Endothelial cell of umbilical vein (primary cell): Measurements from ENCODE around the gene KBTBD4. TPM values are rescaled to one million over a fixed set of nuclear protein-coding genes. Genes with fewer than 3 reads are reported as not detected.

Source experiments
- BruUV-seq: library from RNA; stranded (reverse); fragments of 400-500 nt; replicated peaks from 2 replicates; lab custom pipeline; 2021; lab: Mats Ljungman, UMichigan
- CTCF ChIA-PET: fragments of 300-600, 350-600 bp; sonication (Branson Sonifier 250); formaldehyde crosslinking; loops from one replicate; lab custom pipeline; 2021; ENCODE audit warnings: antibody characterized with exemption, inconsistent platforms; lab: Charles Lee
- POLR2A ChIA-PET: fragments of 300-600, 350-600 bp; sonication (Branson Sonifier 250); formaldehyde crosslinking; loops from one replicate; lab custom pipeline; 2021; ENCODE audit warnings: antibody characterized with exemption, inconsistent platforms; lab: Charles Lee
- DNase-seq: peaks from one replicate; pipeline ENCODE4 v3.0.0-alpha.2; 2011; ENCODE audit warnings: low read depth, low spot score
- FAIRE-seq: peaks from 2 replicates; lab custom pipeline; 2011; peaks lifted over from hg19 to GRCh38; lab: Jason Lieb, UNC
- H2AFZ ChIP-seq: 2 replicates; pipeline ENCODE4 v1.6.0; 2012; ENCODE audit warnings: low read depth, low read length, control low read depth, inconsistent platforms
- H3K27ac ChIP-seq: 2 replicates; pipeline ENCODE4 v1.5.1; 2011; ENCODE audit warnings: low read depth, mild to moderate bottlenecking, control low read depth, low read length, moderate library complexity; ENCODE audit not compliant: insufficient read depth
- H3K27me3 ChIP-seq, 2 experiments: 2 replicates each; pipeline versions ENCODE4 v1.6.0 to v1.6.1; 2011; ENCODE audit warnings: low read length in 2 of 2, mixed read lengths in 1 of 2; ENCODE audit not compliant: control insufficient read depth in 2 of 2, insufficient read depth in 2 of 2
- H3K36me3 ChIP-seq, 2 experiments: 2 replicates in 1 of 2; 3 replicates in 1 of 2; pipeline ENCODE4 v1.5.1; 2011; ENCODE audit warnings: low read length in 2 of 2, mild to moderate bottlenecking in 1 of 2, moderate library complexity in 1 of 2; ENCODE audit not compliant: control insufficient read depth in 2 of 2, insufficient read depth in 2 of 2; ENCODE audit errors: extremely low read depth in 1 of 2
- H3K4me1 ChIP-seq: 3 replicates; pipeline ENCODE4 v1.5.1; 2011; ENCODE audit warnings: mild to moderate bottlenecking, low read length; ENCODE audit not compliant: control insufficient read depth, insufficient read depth; ENCODE audit errors: extremely low read depth
- H3K4me2 ChIP-seq: 2 replicates; pipeline ENCODE4 v1.6.1; 2011; ENCODE audit warnings: low read length, control low read depth, mixed read lengths; ENCODE audit not compliant: insufficient read depth
- H3K4me3 ChIP-seq, 3 experiments: fragments of 200-600 bp in 1 of 3; sonication (generic), shearing (Covaris generic) in 1 of 3; replicated peaks in 1 of 3; 2 replicates each; pipeline ENCODE4 v1.5.1; 2011 to 2016; ENCODE audit warnings: control low read depth in 3 of 3, low read length in 3 of 3, mild to moderate bottlenecking in 2 of 3, inconsistent platforms in 1 of 3, low read depth in 1 of 3, moderate library complexity in 1 of 3; ENCODE audit not compliant: insufficient read depth in 1 of 3
- H3K79me2 ChIP-seq: 2 replicates; pipeline ENCODE4 v1.6.0; 2012; ENCODE audit warnings: low read length, inconsistent platforms; ENCODE audit not compliant: control insufficient read depth, insufficient read depth
- H3K9ac ChIP-seq: replicated peaks from 2 replicates; pipeline ENCODE3; 2011; ENCODE audit warnings: low read length, control low read depth; ENCODE audit not compliant: insufficient read depth; ENCODE audit errors: extremely low read depth
- H3K9me1 ChIP-seq: replicated peaks from 3 replicates; pipeline ENCODE4 v1.6.0; 2011; ENCODE audit warnings: mild to moderate bottlenecking, low read length; ENCODE audit not compliant: control insufficient read depth, insufficient read depth; ENCODE audit errors: extremely low read depth
- H3K9me3 ChIP-seq: replicated peaks from 2 replicates; pipeline ENCODE4 v1.5.1; 2012; ENCODE audit warnings: low read length, inconsistent platforms; ENCODE audit not compliant: control insufficient read depth, insufficient read depth
- H4K20me1 ChIP-seq: replicated peaks from 2 replicates; pipeline ENCODE3; 2011; ENCODE audit warnings: mild to moderate bottlenecking, low read length; ENCODE audit not compliant: control insufficient read depth, insufficient read depth; ENCODE audit errors: extremely low read depth
- EZH2 ChIP-seq: IDR thresholded peaks from 2 replicates; pipeline ENCODE4 v1.6.1; 2012; ENCODE audit warnings: borderline replicate concordance, low read depth, mild to moderate bottlenecking, moderate library complexity, low read length, inconsistent platforms; ENCODE audit not compliant: severe bottlenecking
- FOS ChIP-seq: IDR thresholded peaks from 2 replicates; pipeline ENCODE4 v1.6.1; 2011; ENCODE audit warnings: mild to moderate bottlenecking, low read length, moderate library complexity, borderline replicate concordance; ENCODE audit not compliant: insufficient read depth
- GATA2 ChIP-seq: IDR thresholded peaks from 2 replicates; pipeline ENCODE4 v1.7.0; 2011; ENCODE audit warnings: low read depth, mild to moderate bottlenecking, moderate library complexity, mixed read lengths, low read length; ENCODE audit not compliant: insufficient read length, insufficient read depth
- JUN ChIP-seq: IDR thresholded peaks from 2 replicates; pipeline ENCODE4 v1.6.1; 2011; ENCODE audit warnings: borderline replicate concordance, low read depth; ENCODE audit not compliant: insufficient read length, insufficient read depth
- MYC ChIP-seq: IDR thresholded peaks from one replicate; pipeline ENCODE4 v1.6.1; 2011; ENCODE audit warnings: mild to moderate bottlenecking, low read depth, low read length
- POLR2A ChIP-seq: IDR thresholded peaks from 2 replicates; pipeline ENCODE4 v1.6.1; 2012; ENCODE audit warnings: low read depth, mild to moderate bottlenecking, control low read depth, low read length
- POLR2AphosphoS5 ChIP-seq: IDR thresholded peaks from 2 replicates; pipeline ENCODE4 v1.6.1; 2012; ENCODE audit warnings: low read depth, mild to moderate bottlenecking, control low read depth, low read length, moderate library complexity; ENCODE audit not compliant: insufficient read depth
- dilution Hi-C: fragments of 300-500 bp; cut with MboI; formaldehyde crosslinking; loops from one replicate; pipeline ENCODE4 v1.15.0; 2019; ENCODE audit warnings: low sequenced_read_pairs; ENCODE audit not compliant: extremely low pct_ligation_motif_present
- intact Hi-C: fragments of 100-400 bp; cut with micrococcal nuclease; formaldehyde crosslinking; loops from one replicate; pipeline ENCODE4 v1.10.0; 2022
- polyA plus RNA-seq, 4 experiments: library from polyadenylated mRNA; depleted of rRNA in 3 of 4; stranded (reverse) in 3 of 4; unstranded in 1 of 4; fragments of >200 nt; gene quantifications; 2 replicates each; pipeline versions ENCODE4 v1.2.1 to v1.2.3, GENCODE V29; 2011 to 2012; ENCODE audit warnings: missing spikeins in 1 of 4
- total RNA-seq: library from RNA; stranded (reverse); gene quantifications from 2 replicates; pipeline ENCODE4 v1.2.3, GENCODE V29; 2021
- TF ChIP-seq, protein P1 (sequence below): IDR thresholded peaks from 2 replicates; pipeline ENCODE4 v1.6.1; 2011; ENCODE audit not compliant: insufficient read depth, insufficient read length

Gene KBTBD4
- total and polyA plus RNA-seq, 2 donors (not counting 3 experiments of a cell fraction or from before 2014, with no cell fraction given), result 16.3 to 23.2 TPM

DNA sequence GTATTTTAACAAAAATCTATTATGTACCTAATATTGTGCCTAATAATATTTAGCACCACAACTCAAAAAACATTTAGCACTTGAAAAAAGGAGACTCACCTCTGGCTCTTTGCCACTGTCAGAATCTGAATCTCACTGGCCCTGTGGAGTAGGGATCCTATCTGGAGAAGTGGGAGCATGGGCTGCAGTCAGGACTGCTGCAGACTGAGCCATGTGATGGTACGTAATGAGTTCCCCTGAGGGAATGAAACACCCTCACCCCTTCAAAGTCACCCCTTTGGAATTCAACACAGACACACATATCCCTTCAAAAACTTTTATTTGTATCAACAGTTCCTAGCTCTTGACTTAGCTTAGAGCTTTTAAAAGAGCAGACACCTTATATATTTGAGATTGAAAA, 6.9 kb downstream of the KBTBD4 start:
- H3K27ac ChIP-seq, result no peak overlapping the region
- FAIRE-seq (no peak), DNase-seq (no peak)
- no peaks in the 10 kb centered on the region for H3K9me3 ChIP-seq
- ChIA-PET POLR2A (no interaction called here), CTCF (interaction anchor here (0.8 kb wide), 1 partner anchor 45 kb away, joined by 3 read pairs; no protein-coding TSS in a partner anchor)
- no peak overlapping the region for H3K9ac ChIP-seq
- no peaks in the 10 kb centered on the region for H3K27me3 ChIP-seq
- intact Hi-C loops, result no loop called here
- peaks cover 8 to 15% of the 10 kb centered on the region in 2 experiments for H3K36me3 ChIP-seq
- no peak for TF ChIP-seq FOS
- no peak for TF ChIP-seq POLR2A
- no peak for TF ChIP-seq MYC
- TF ChIP-seq, protein P1, sequence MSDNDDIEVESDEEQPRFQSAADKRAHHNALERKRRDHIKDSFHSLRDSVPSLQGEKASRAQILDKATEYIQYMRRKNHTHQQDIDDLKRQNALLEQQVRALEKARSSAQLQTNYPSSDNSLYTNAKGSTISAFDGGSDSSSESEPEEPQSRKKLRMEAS, result no peak
- no peaks in the 10 kb centered on the region for H3K9me1 ChIP-seq
- H4K20me1 ChIP-seq, result peaks cover 3% of the 10 kb centered on the region
- dilution Hi-C loops, result no loop called here
- H3K4me3 ChIP-seq, result no peak overlapping the region
- H3K79me2 ChIP-seq, result peaks cover 21% of the 10 kb centered on the region
- H2AFZ ChIP-seq, result no peak overlapping the region
- BruUV-seq, result no TSS peak
- no peak overlapping the region for H3K4me2 ChIP-seq
- peaks cover 3% of the 10 kb centered on the region for H3K4me1 ChIP-seq

DNA sequence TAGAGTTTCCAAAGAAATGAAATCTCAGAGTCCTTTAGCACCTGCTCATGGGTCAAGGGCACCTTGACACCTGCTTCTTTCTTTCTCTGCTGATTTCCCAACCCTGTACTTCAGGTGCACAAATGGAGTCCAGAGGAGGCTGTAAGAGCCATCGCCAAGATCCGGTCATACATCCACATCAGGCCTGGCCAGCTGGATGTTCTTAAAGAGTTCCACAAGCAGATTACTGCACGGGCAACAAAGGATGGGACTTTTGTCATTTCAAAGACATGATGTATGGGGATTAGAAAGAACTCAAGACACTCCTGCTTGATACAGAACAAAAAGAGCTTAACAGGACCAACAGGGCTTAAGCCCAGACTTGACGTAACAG, 7.4 kb downstream of the KBTBD4 start:
- dilution Hi-C loops (no loop called here), intact Hi-C loops (no loop called here)
- CTCF ChIA-PET, result no interaction called here
- peaks cover 8 to 15% of the 10 kb centered on the region in 2 experiments for H3K36me3 ChIP-seq
- POLR2A ChIA-PET, result no interaction called here
- no TSS peak for BruUV-seq
- no peak for TF ChIP-seq MYC
- no peak for TF ChIP-seq EZH2
- no peak for TF ChIP-seq FOS
- TF ChIP-seq GATA2, result no peak
- TF ChIP-seq JUN, result no peak
- no peak for TF ChIP-seq POLR2AphosphoS5
- DNase-seq, result no peak
- no peak overlapping the region for H3K27ac ChIP-seq
- H3K27me3 ChIP-seq, result no peaks in the 10 kb centered on the region
- FAIRE-seq, result no peak
- peaks cover 3% of the 10 kb centered on the region for H4K20me1 ChIP-seq
- peaks cover 26% of the 10 kb centered on the region for H3K79me2 ChIP-seq
- peaks cover 7% of the 10 kb centered on the region for H3K4me1 ChIP-seq
- no peak overlapping the region for H2AFZ ChIP-seq
- no peaks in the 10 kb centered on the region for H3K9me1 ChIP-seq
- H3K4me2 ChIP-seq, result no peak overlapping the region
- H3K9ac ChIP-seq, result no peak overlapping the region
- no peak overlapping the region for H3K4me3 ChIP-seq
- no peaks in the 10 kb centered on the region for H3K9me3 ChIP-seq
